IMR-90 (cell line): ENCODE data around the gene LMO1. TPM values are rescaled to one million over a fixed set of nuclear protein-coding genes. Genes with fewer than 3 reads are reported as not detected.

Source experiments
- ATAC-seq: fragments of 200-7000 bp; cut with Tn5 transposase; 2 replicates; pipeline ENCODE4 v1.9.1; 2020; ENCODE audit warnings: low read depth, mild to moderate bottlenecking, moderate library complexity
- BruUV-seq: library from RNA; stranded (reverse); fragments of 400-500 nt; replicated peaks from 2 replicates; lab custom pipeline; 2021; lab: Mats Ljungman, UMichigan
- CTCF ChIA-PET: fragments of 300-600 bp; formaldehyde crosslinking; extraction: SDS; loops from one replicate; lab custom pipeline; 2021; ENCODE audit warnings: antibody characterized with exemption; lab: Yijun Ruan, JAX
- POLR2A ChIA-PET: fragments of 300-600 bp; sonication (Branson Sonifier 250); formaldehyde crosslinking; loops from one replicate; lab custom pipeline; 2022; ENCODE audit warnings: antibody characterized with exemption; ENCODE audit not compliant: unreplicated experiment; lab: Charles Lee
- DNase-seq: peaks from one replicate; pipeline ENCODE4 v3.0.0; 2013
- H2AFZ ChIP-seq: replicated peaks from 2 replicates; pipeline ENCODE3; 2013; ENCODE audit warnings: low read length, mild to moderate bottlenecking; ENCODE audit not compliant: poor library complexity
- H2AK5ac ChIP-seq: 2 replicates; pipeline ENCODE4 v1.6.1; 2013; ENCODE audit warnings: low read depth, low read length, inconsistent platforms
- H2AK9ac ChIP-seq: replicated peaks from 2 replicates; pipeline ENCODE3; 2013; ENCODE audit warnings: mild to moderate bottlenecking, low read depth, low read length, moderate library complexity; ENCODE audit not compliant: poor library complexity
- H2BK120ac ChIP-seq: 2 replicates; pipeline ENCODE4 v1.6.1; 2013; ENCODE audit warnings: low read depth, low read length, inconsistent platforms
- H2BK15ac ChIP-seq: 3 replicates; pipeline ENCODE4 v1.6.1; 2013; ENCODE audit warnings: low read depth, low read length, inconsistent platforms
- H2BK20ac ChIP-seq: 2 replicates; pipeline ENCODE4 v1.6.1; 2013; ENCODE audit warnings: low read depth, mild to moderate bottlenecking, inconsistent platforms, low read length, moderate library complexity
- H2BK5ac ChIP-seq: 2 replicates; pipeline ENCODE4 v1.6.1; 2013; ENCODE audit warnings: mild to moderate bottlenecking, low read depth, low read length, inconsistent platforms; ENCODE audit not compliant: poor library complexity, severe bottlenecking
- H3K14ac ChIP-seq: replicated peaks from 2 replicates; pipeline ENCODE4 v1.6.1; 2013; ENCODE audit warnings: low read depth, low read length, inconsistent platforms
- H3K18ac ChIP-seq: 2 replicates; pipeline ENCODE4 v1.6.1; 2013; ENCODE audit warnings: low read depth, low read length, control low read depth
- H3K23ac ChIP-seq: 2 replicates; pipeline ENCODE4 v1.6.1; 2013; ENCODE audit warnings: low read depth, low read length, inconsistent platforms
- H3K27ac ChIP-seq: 2 replicates; pipeline ENCODE4 v1.5.1; 2013; ENCODE audit warnings: mild to moderate bottlenecking, control low read depth, low read length; ENCODE audit not compliant: insufficient read depth
- H3K27me3 ChIP-seq: 2 replicates; pipeline ENCODE4 v1.6.1; 2013; ENCODE audit warnings: low read length; ENCODE audit not compliant: control insufficient read depth, insufficient read depth
- H3K36me3 ChIP-seq: 2 replicates; pipeline ENCODE4 v1.6.1; 2013; ENCODE audit warnings: low read length, mixed read lengths; ENCODE audit not compliant: control insufficient read depth, insufficient read depth
- H3K4ac ChIP-seq: 2 replicates; pipeline ENCODE4 v1.6.1; 2013; ENCODE audit warnings: low read depth, low read length, inconsistent platforms
- H3K4me1 ChIP-seq: 2 replicates; pipeline ENCODE4 v1.6.1; 2013; ENCODE audit warnings: low read length, mixed read lengths; ENCODE audit not compliant: control insufficient read depth, insufficient read depth
- H3K4me2 ChIP-seq: 2 replicates; pipeline ENCODE4 v1.6.1; 2013; ENCODE audit warnings: low read depth, mild to moderate bottlenecking, control low read depth, low read length, moderate library complexity
- H3K4me3 ChIP-seq: 2 replicates; pipeline ENCODE4 v1.5.1; 2013; ENCODE audit warnings: low read depth, mild to moderate bottlenecking, control low read depth, low read length, moderate library complexity; ENCODE audit not compliant: insufficient read depth
- H3K56ac ChIP-seq: 2 replicates; pipeline ENCODE4 v1.6.1; 2013; ENCODE audit warnings: low read length, inconsistent platforms; ENCODE audit not compliant: insufficient read depth; ENCODE audit errors: extremely low read depth
- H3K79me1 ChIP-seq, 2 experiments: 2 replicates each; pipeline ENCODE4 v1.6.1; 2013; ENCODE audit warnings: low read length in 2 of 2, inconsistent platforms in 1 of 2, low read depth in 1 of 2
- H3K9ac ChIP-seq: 2 replicates; pipeline ENCODE4 v1.6.1; 2013; ENCODE audit warnings: low read depth, low read length, control low read depth
- H3K9me1 ChIP-seq: 2 replicates; pipeline ENCODE4 v1.6.1; 2013; ENCODE audit warnings: low read length, inconsistent platforms; ENCODE audit not compliant: insufficient read depth
- H3K9me3 ChIP-seq: 2 replicates; pipeline ENCODE4 v1.6.1; 2013; ENCODE audit warnings: low read length; ENCODE audit not compliant: control insufficient read depth, insufficient read depth
- H4K20me1 ChIP-seq: 2 replicates; pipeline ENCODE4 v1.6.1; 2013; ENCODE audit warnings: low read length, inconsistent platforms; ENCODE audit not compliant: insufficient read depth
- H4K5ac ChIP-seq: 2 replicates; pipeline ENCODE4 v1.6.1; 2013; ENCODE audit warnings: mild to moderate bottlenecking, low read depth, low read length, control low read depth
- H4K8ac ChIP-seq, 2 experiments: 2 replicates each; pipeline ENCODE4 v1.6.1; 2013; ENCODE audit warnings: low read depth in 2 of 2, low read length in 2 of 2, control low read depth in 1 of 2, inconsistent platforms in 1 of 2
- H4K91ac ChIP-seq: 2 replicates; pipeline ENCODE4 v1.6.1; 2013; ENCODE audit warnings: low read depth, low read length, inconsistent platforms; ENCODE audit not compliant: insufficient read depth
- CEBPB ChIP-seq: IDR thresholded peaks from 2 replicates; pipeline ENCODE4 v1.6.1; 2012; ENCODE audit warnings: low read depth, low read length, improper control_type of control experiment
- CHD1 ChIP-seq: IDR thresholded peaks from 2 replicates; pipeline ENCODE4 v1.6.1; 2012; ENCODE audit warnings: low read depth, low read length, improper control_type of control experiment
- FOS ChIP-seq: fragments of 150-350 bp; IDR thresholded peaks from 2 replicates; pipeline ENCODE4 v1.6.1; 2016; ENCODE audit warnings: low read depth, low read length
- MAFK ChIP-seq: IDR thresholded peaks from 2 replicates; pipeline ENCODE4 v1.6.1; 2012; ENCODE audit warnings: low read depth, low read length, improper control_type of control experiment
- MAZ ChIP-seq: IDR thresholded peaks from 2 replicates; pipeline ENCODE4 v1.6.1; 2012; ENCODE audit warnings: low read depth, mild to moderate bottlenecking, low read length, improper control_type of control experiment, moderate library complexity, borderline replicate concordance
- MXI1 ChIP-seq: IDR thresholded peaks from 2 replicates; pipeline ENCODE4 v1.6.1; 2012; ENCODE audit warnings: low read depth, mild to moderate bottlenecking, low read length, moderate library complexity, borderline replicate concordance
- WGBS, 2 experiments: methylation state at CpG; one replicate each; pipeline versions ENCODE4 v1.1.5 to v1.1.7; 2013; ENCODE audit warnings: missing lambda C conversion rate in 2 of 2; ENCODE audit not compliant: insufficient read length in 1 of 2; ENCODE audit errors: extremely low coverage in 2 of 2; 5-methylcytosine and 5-hydroxymethylcytosine counted together
- dilution Hi-C: fragments of 300-500 bp; cut with HindIII; formaldehyde crosslinking; loops from one replicate; pipeline ENCODE4 v1.14.3; 2018; ENCODE audit warnings: low sequenced_read_pairs; ENCODE audit not compliant: unreplicated experiment
- in situ Hi-C: fragments of 300-500 bp; cut with MboI; formaldehyde crosslinking; loops from 3 replicates; pipeline ENCODE4 v1.14.3; 2019; ENCODE audit warnings: low sequenced_read_pairs, inconsistent platforms, mixed read lengths
- intact Hi-C: fragments of 100-400 bp; cut with micrococcal nuclease; formaldehyde crosslinking; loops from 2 replicates; pipeline ENCODE4 v1.10.0; 2022
- polyA plus RNA-seq, 3 experiments: library from polyadenylated mRNA; depleted of rRNA; stranded (reverse); fragments of >200 nt; gene quantifications; 2 replicates each; pipeline ENCODE4 v1.2.3, GENCODE V29; 2012; ENCODE audit warnings: low replicate concordance in 1 of 3
- total RNA-seq: library from RNA; depleted of rRNA; stranded (reverse); fragments of >200 nt; gene quantifications from 2 replicates; pipeline ENCODE4 v1.2.3, GENCODE V29; 2012
- TF ChIP-seq, protein P1 (sequence below): fragments of 150-350 bp; IDR thresholded peaks from 2 replicates; pipeline ENCODE4 v1.6.1; 2016; ENCODE audit warnings: low read depth, mild to moderate bottlenecking, low read length, moderate library complexity, borderline replicate concordance
- TF ChIP-seq, protein P2 (sequence below): conservative IDR thresholded peaks from 2 replicates; pipeline ENCODE4 v1.5.1; 2012; ENCODE audit warnings: mild to moderate bottlenecking, low read depth, low read length, improper control_type of control experiment
- TF ChIP-seq, protein P3 (sequence below): fragments of 150-350 bp; IDR thresholded peaks from 2 replicates; pipeline ENCODE4 v1.6.1; 2017; ENCODE audit warnings: mild to moderate bottlenecking, antibody characterized with exemption, low read length, low read depth

LMO1 gene
- total and polyA plus RNA-seq, 2 of the 4 experiments (the other 2 are of a cell fraction) = not detected

DNA sequence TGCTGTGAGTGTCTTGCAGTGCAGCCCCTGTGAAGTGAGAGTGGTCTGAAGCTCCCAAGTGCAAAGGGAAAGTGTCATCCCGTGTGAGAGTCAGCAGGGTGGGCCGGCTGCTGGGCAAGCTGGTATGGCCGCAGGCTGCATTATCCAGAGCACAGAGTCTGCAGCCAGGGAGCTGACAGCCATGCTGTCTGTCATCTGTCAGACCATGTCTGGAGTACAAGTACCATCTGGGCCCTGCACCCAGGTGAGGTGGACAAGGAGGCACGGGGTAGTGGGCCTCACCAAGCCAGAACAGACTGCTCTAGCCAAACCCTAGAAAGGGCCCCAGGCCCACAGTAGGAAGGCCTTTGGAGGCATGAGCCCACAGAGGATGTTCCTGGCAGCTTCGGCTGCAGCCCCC is 20.2 kb downstream of the LMO1 start:
- Histone ChIP-seq H4K91ac (no peak overlapping the region), H3K56ac (no peak overlapping the region), H3K9ac (no peak overlapping the region), H2BK20ac (no peak overlapping the region), H3K27me3 (peaks cover 45% of the 10 kb centered on the region), H3K9me1 (no peaks in the 10 kb centered on the region), H3K79me1 (no peaks in the 10 kb centered on the region), H2AK9ac (no peak overlapping the region), H4K8ac (no peak overlapping the region), H3K4me1 (no peaks in the 10 kb centered on the region), H3K23ac (no peak overlapping the region), H2AFZ (no peak overlapping the region), H2BK15ac (no peak overlapping the region), H4K5ac (no peak overlapping the region), H3K36me3 (no peaks in the 10 kb centered on the region), H3K27ac (no peak overlapping the region), H2BK120ac (no peak overlapping the region), H3K9me3 (no peaks in the 10 kb centered on the region), H2BK5ac (no peak overlapping the region), H3K18ac (no peak overlapping the region), H3K14ac (no peak overlapping the region), H3K4me2 (no peak overlapping the region), H3K4ac (no peak overlapping the region), H4K20me1 (no peaks in the 10 kb centered on the region; the same call in 1 of the 2 replicates), H2AK5ac (no peak overlapping the region), H3K4me3 (no peak overlapping the region)
- ChIA-PET CTCF (interaction anchor here (1.2 kb wide), 1 partner anchor 20 kb away, joined by 3 read pairs; the partner anchor contains the start of gene LMO1), POLR2A (no interaction called here)
- DNase-seq (no peak), ATAC-seq (no peak)
- 0% methylated on average over 1 of the region's 5 CpGs; no CpG with 5 or more reads in 1 of the 2 experiments for WGBS, 2 experiments
- intact Hi-C loops = no loop called here
- TF ChIP-seq FOS (no peak), CHD1 (no peak), MXI1 (no peak), MAZ (no peak), CEBPB (no peak), MAFK (no peak)
- TF ChIP-seq, protein P1, sequence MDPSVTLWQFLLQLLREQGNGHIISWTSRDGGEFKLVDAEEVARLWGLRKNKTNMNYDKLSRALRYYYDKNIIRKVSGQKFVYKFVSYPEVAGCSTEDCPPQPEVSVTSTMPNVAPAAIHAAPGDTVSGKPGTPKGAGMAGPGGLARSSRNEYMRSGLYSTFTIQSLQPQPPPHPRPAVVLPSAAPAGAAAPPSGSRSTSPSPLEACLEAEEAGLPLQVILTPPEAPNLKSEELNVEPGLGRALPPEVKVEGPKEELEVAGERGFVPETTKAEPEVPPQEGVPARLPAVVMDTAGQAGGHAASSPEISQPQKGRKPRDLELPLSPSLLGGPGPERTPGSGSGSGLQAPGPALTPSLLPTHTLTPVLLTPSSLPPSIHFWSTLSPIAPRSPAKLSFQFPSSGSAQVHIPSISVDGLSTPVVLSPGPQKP = no peak
- TF ChIP-seq, protein P2, sequence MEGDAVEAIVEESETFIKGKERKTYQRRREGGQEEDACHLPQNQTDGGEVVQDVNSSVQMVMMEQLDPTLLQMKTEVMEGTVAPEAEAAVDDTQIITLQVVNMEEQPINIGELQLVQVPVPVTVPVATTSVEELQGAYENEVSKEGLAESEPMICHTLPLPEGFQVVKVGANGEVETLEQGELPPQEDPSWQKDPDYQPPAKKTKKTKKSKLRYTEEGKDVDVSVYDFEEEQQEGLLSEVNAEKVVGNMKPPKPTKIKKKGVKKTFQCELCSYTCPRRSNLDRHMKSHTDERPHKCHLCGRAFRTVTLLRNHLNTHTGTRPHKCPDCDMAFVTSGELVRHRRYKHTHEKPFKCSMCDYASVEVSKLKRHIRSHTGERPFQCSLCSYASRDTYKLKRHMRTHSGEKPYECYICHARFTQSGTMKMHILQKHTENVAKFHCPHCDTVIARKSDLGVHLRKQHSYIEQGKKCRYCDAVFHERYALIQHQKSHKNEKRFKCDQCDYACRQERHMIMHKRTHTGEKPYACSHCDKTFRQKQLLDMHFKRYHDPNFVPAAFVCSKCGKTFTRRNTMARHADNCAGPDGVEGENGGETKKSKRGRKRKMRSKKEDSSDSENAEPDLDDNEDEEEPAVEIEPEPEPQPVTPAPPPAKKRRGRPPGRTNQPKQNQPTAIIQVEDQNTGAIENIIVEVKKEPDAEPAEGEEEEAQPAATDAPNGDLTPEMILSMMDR = no peak
- TF ChIP-seq, protein P3, sequence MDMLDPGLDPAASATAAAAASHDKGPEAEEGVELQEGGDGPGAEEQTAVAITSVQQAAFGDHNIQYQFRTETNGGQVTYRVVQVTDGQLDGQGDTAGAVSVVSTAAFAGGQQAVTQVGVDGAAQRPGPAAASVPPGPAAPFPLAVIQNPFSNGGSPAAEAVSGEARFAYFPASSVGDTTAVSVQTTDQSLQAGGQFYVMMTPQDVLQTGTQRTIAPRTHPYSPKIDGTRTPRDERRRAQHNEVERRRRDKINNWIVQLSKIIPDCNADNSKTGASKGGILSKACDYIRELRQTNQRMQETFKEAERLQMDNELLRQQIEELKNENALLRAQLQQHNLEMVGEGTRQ = no peak
- dilution Hi-C loops = no loop called here
- BruUV-seq = no TSS peak
- in situ Hi-C loops = loop anchor here (25.0 kb wide), 2 partner anchors 719 to 869 kb away; partner anchors contain the start of gene TMEM9B
